K562 (cell line): ENCODE measurements around the gene MAD1L1. TPM values are rescaled to one million over a fixed set of nuclear protein-coding genes. Genes with fewer than 3 reads are reported as not detected.

ENCODE experiments used
- BRD9 ChIP-seq: fragments of 450-650 bp; IDR thresholded peaks from 2 replicates; pipeline ENCODE4 v1.6.1; 2018; ENCODE audit warnings: low read depth; ENCODE audit not compliant: partially characterized antibody
- CBFA2T2 ChIP-seq: fragments of 450-650 bp; conservative IDR thresholded peaks from 2 replicates; pipeline ENCODE4 v1.6.1; 2017; ENCODE audit warnings: mild to moderate bottlenecking
- GABPB2 ChIP-seq: fragments of 250-450 bp; sonication (Bioruptor Pico); conservative IDR thresholded peaks from 2 replicates; pipeline ENCODE4 v1.5.1; 2021; ENCODE audit warnings: mild to moderate bottlenecking
- GATA2 ChIP-seq: sonication (generic); formaldehyde crosslinking; IDR thresholded peaks from 2 replicates; pipeline ENCODE4 v1.4.0; 2020; ENCODE audit warnings: mild to moderate bottlenecking, missing genetic modification reagents
- GATAD2B ChIP-seq: fragments of 450-650 bp; IDR thresholded peaks from 2 replicates; pipeline ENCODE4 v1.6.1; 2017; ENCODE audit warnings: mild to moderate bottlenecking, borderline replicate concordance
- HDAC6 ChIP-seq: IDR thresholded peaks from 2 replicates; pipeline ENCODE4 v1.6.1; 2012; ENCODE audit warnings: low read depth, mild to moderate bottlenecking, control low read depth, inconsistent platforms, low read length, moderate library complexity
- LARP7 ChIP-seq: fragments of 450-650 bp; IDR thresholded peaks from 2 replicates; pipeline ENCODE4 v1.6.1; 2016
- NFATC3 ChIP-seq: fragments of 450-650 bp; IDR thresholded peaks from 2 replicates; pipeline ENCODE4 v1.6.1; 2017; ENCODE audit warnings: mild to moderate bottlenecking
- NONO ChIP-seq, 2 experiments: fragments of 200-400 bp in 1 of 2; fragments of 450-650 bp in 1 of 2; formaldehyde crosslinking in 1 of 2; IDR thresholded peaks; 2 replicates each; pipeline ENCODE4 v1.6.1; 2017; ENCODE audit warnings: low read depth in 2 of 2, mild to moderate bottlenecking in 2 of 2, moderate library complexity in 2 of 2, low read length in 1 of 2
- NR2C2 ChIP-seq, 2 experiments: fragments of 200-800 bp in 1 of 2; sonication (Bioruptor generic) in 1 of 2; sonication (generic) in 1 of 2; formaldehyde crosslinking in 1 of 2; IDR thresholded peaks; 2 replicates each; pipeline versions ENCODE4 v1.6.1 to v1.8.0; 2016 to 2022; ENCODE audit warnings: mild to moderate bottlenecking in 1 of 2, missing compliant biosample characterization in 1 of 2, missing genetic modification characterization in 1 of 2, missing genetic modification reagents in 1 of 2
- RBM34 ChIP-seq: fragments of 200-400 bp; formaldehyde crosslinking; IDR thresholded peaks from 2 replicates; pipeline ENCODE4 v1.6.1; 2018; ENCODE audit warnings: low read length, borderline replicate concordance; ENCODE audit not compliant: insufficient read depth
- SMAD1 ChIP-seq: fragments of 150-350 bp; IDR thresholded peaks from 2 replicates; pipeline ENCODE4 v1.6.1; 2014; ENCODE audit warnings: low read length, low read depth; ENCODE audit not compliant: partially characterized antibody
- ZNF143 ChIP-seq: sonication (generic); formaldehyde crosslinking; IDR thresholded peaks from 2 replicates; pipeline ENCODE4 v1.9.0; 2022; ENCODE audit warnings: mild to moderate bottlenecking, missing genetic modification reagents
- ZNF3 ChIP-seq: fragments of 250-450 bp; sonication (Bioruptor Pico); IDR thresholded peaks from 2 replicates; pipeline ENCODE4 v1.5.0; 2021; ENCODE audit warnings: mild to moderate bottlenecking, moderate library complexity
- ZNF584 ChIP-seq: fragments of 200-800 bp; sonication (Bioruptor generic); IDR thresholded peaks from 2 replicates; pipeline ENCODE4 v1.6.1; 2016; ENCODE audit warnings: low read depth, mild to moderate bottlenecking, missing genetic modification characterization, missing compliant biosample characterization
- polyA plus RNA-seq, 8 experiments: library from polyadenylated mRNA; depleted of rRNA in 4 of 8; stranded (reverse) in 5 of 8; unstranded in 3 of 8; fragments of >200 nt; fragmentation: Nextera tagmentation in 2 of 8; fragmentation: Illumina TruSeq in 1 of 8; extraction: Ambion mirVana in 2 of 8; extraction: Trizol in 1 of 8; gene quantifications; 2 replicates each; pipeline versions ENCODE4 v1.2.1 to v1.2.3, GENCODE V29; 2011 to 2014; ENCODE audit warnings: inconsistent platforms in 1 of 8, missing spikeins in 1 of 8
- total RNA-seq, 7 experiments: library from RNA; depleted of rRNA in 6 of 7; stranded (reverse); fragments of >200 nt in 6 of 7; fragmentation: Illumina TruSeq in 2 of 7; extraction: Trizol in 2 of 7; gene quantifications; 2 replicates each; pipeline versions ENCODE4 v1.2.1 to v1.2.3, GENCODE V29; 2011 to 2021; ENCODE audit warnings: low replicate concordance in 1 of 7
- TF ChIP-seq, protein P1 (sequence below): sonication (generic); formaldehyde crosslinking; IDR thresholded peaks from 2 replicates; pipeline ENCODE4 v1.9.0; 2022; ENCODE audit warnings: mild to moderate bottlenecking, missing genetic modification reagents
- TF ChIP-seq, protein P2 (sequence below): fragments of 250-450 bp; sonication (Bioruptor Pico); IDR thresholded peaks from 2 replicates; pipeline ENCODE4 v1.4.0; 2020; ENCODE audit warnings: mild to moderate bottlenecking, moderate library complexity
- TF ChIP-seq, protein P3 (sequence below): fragments of 450-650 bp; formaldehyde crosslinking; IDR thresholded peaks from 2 replicates; pipeline ENCODE4 v1.4.0; 2022; ENCODE audit warnings: mild to moderate bottlenecking, moderate library complexity
- TF ChIP-seq, protein P4 (sequence below): sonication (generic); formaldehyde crosslinking; IDR thresholded peaks from 2 replicates; pipeline ENCODE4 v1.8.0; 2022; ENCODE audit warnings: mild to moderate bottlenecking, low read depth, missing genetic modification reagents
- TF ChIP-seq, protein P5 (sequence below): IDR thresholded peaks from 2 replicates; pipeline ENCODE4 v1.6.1; 2011; ENCODE audit not compliant: insufficient read length; ENCODE audit errors: extremely low read depth
- TF ChIP-seq, protein P6 (sequence below): sonication (generic); formaldehyde crosslinking; IDR thresholded peaks from 2 replicates; pipeline ENCODE4 v1.8.0; 2023; ENCODE audit warnings: mild to moderate bottlenecking, missing genetic modification reagents

Gene MAD1L1
- total and polyA plus RNA-seq, 9 of the 15 experiments (the other 6 are each of a cell fraction or from before 2014, with no cell fraction given), result 1.7 to 89.7 (median 18.0) TPM

DNA sequence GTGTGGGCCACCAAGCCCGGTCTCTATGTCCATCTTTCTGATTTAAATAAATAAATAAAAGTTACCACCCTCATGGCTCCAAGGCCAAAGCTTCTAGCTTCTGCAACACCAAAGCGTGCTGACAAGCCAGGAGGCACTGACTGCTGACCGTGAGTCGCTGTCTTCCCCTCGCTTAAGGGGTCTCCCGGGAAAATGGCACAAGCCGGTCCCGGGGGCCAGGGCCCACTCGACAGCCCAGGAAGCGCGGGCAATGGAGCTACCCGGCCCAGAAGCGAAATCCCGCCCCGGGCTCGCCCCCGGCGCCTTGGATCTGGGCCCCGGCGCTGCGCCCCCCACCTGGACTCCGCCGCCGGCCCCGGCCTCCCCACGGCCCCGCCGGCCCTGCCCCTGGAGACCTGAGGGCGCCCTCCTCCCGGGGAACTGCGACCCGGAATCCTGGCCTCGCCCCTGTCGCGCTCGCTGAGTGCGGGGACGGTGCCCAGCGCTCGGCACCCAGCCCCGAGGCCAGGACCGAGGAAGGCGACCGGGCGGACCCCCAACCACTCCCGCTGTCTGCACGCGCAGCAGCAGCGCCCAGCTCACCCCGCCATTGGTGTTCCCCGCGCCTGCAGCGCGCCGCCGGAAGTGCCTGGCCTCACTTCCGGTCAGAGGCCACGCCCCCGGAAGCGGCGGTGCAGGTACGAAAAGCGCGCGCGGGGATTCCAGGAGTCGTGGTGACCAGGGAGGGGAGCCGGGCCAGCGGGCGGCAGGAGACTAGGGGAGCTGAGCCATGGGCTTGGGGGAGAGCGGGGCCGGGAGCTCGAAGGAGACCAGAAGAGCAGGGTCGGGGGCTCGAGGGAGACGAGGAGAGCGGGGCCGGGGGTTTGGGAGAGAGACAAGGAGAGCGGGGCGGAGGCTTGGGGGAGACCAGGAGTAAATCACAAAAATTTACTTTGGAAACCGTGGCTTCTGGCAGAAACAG is 9.1 kb upstream of the MAD1L1 start, which contains the start of the genes MRM2 and NUDT1 (continued):
- no peak for TF ChIP-seq ZNF3 (CRISPR knock-in tag)
- TF ChIP-seq HDAC6, result no peak
- no peak for TF ChIP-seq BRD9
- peak; percentile 56 to 84; a peak in 3 of 4 replicates for TF ChIP-seq NONO (IDR thresholded peaks at IDR 0.05; ENCODE audit: low read depth in 2 of 2, low read length in 1 of 2)
- 0 out of 2 replicates have a peak, but pooled peaks have one; percentile 54 for TF ChIP-seq RBM34
- TF ChIP-seq, protein P1, sequence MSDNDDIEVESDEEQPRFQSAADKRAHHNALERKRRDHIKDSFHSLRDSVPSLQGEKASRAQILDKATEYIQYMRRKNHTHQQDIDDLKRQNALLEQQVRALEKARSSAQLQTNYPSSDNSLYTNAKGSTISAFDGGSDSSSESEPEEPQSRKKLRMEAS (CRISPR knock-in tag), result peak; percentile 58
- TF ChIP-seq NR2C2 (CRISPR knock-in tag; IDR thresholded peaks at IDR 0.05), result no peak; the same call in 1 of the 2 replicates
- TF ChIP-seq NR2C2 (tag; IDR thresholded peaks at IDR 0.05), result peak; percentile 66
- TF ChIP-seq, protein P2, sequence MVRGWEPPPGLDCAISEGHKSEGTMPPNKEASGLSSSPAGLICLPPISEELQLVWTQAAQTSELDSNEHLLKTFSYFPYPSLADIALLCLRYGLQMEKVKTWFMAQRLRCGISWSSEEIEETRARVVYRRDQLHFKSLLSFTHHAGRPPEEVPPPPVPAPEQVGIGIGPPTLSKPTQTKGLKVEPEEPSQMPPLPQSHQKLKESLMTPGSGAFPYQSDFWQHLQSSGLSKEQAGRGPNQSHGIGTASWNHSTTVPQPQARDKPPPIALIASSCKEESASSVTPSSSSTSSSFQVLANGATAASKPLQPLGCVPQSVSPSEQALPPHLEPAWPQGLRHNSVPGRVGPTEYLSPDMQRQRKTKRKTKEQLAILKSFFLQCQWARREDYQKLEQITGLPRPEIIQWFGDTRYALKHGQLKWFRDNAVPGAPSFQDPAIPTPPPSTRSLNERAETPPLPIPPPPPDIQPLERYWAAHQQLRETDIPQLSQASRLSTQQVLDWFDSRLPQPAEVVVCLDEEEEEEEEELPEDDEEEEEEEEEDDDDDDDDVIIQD, result no peak
- TF ChIP-seq CBFA2T2, result no peak
- TF ChIP-seq GABPB2 (CRISPR knock-in tag), result no peak
- TF ChIP-seq ZNF143 (CRISPR knock-in tag), result no peak
- no peak for TF ChIP-seq LARP7
- TF ChIP-seq, protein P3, sequence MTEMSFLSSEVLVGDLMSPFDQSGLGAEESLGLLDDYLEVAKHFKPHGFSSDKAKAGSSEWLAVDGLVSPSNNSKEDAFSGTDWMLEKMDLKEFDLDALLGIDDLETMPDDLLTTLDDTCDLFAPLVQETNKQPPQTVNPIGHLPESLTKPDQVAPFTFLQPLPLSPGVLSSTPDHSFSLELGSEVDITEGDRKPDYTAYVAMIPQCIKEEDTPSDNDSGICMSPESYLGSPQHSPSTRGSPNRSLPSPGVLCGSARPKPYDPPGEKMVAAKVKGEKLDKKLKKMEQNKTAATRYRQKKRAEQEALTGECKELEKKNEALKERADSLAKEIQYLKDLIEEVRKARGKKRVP (CRISPR knock-in tag), result no peak
- TF ChIP-seq ZNF584 (CRISPR knock-in tag), result no peak
- TF ChIP-seq, protein P4, sequence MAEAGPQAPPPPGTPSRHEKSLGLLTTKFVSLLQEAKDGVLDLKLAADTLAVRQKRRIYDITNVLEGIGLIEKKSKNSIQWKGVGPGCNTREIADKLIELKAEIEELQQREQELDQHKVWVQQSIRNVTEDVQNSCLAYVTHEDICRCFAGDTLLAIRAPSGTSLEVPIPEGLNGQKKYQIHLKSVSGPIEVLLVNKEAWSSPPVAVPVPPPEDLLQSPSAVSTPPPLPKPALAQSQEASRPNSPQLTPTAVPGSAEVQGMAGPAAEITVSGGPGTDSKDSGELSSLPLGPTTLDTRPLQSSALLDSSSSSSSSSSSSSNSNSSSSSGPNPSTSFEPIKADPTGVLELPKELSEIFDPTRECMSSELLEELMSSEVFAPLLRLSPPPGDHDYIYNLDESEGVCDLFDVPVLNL, result peak; percentile 94
- TF ChIP-seq GATAD2B, result no peak
- TF ChIP-seq NFATC3, result no peak
- TF ChIP-seq, protein P5, sequence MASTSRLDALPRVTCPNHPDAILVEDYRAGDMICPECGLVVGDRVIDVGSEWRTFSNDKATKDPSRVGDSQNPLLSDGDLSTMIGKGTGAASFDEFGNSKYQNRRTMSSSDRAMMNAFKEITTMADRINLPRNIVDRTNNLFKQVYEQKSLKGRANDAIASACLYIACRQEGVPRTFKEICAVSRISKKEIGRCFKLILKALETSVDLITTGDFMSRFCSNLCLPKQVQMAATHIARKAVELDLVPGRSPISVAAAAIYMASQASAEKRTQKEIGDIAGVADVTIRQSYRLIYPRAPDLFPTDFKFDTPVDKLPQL, result no peak
- TF ChIP-seq, protein P6, sequence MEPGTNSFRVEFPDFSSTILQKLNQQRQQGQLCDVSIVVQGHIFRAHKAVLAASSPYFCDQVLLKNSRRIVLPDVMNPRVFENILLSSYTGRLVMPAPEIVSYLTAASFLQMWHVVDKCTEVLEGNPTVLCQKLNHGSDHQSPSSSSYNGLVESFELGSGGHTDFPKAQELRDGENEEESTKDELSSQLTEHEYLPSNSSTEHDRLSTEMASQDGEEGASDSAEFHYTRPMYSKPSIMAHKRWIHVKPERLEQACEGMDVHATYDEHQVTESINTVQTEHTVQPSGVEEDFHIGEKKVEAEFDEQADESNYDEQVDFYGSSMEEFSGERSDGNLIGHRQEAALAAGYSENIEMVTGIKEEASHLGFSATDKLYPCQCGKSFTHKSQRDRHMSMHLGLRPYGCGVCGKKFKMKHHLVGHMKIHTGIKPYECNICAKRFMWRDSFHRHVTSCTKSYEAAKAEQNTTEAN (CRISPR knock-in tag), result no peak
- TF ChIP-seq GATA2 (CRISPR knock-in tag), result no peak
- peak; percentile 26 for TF ChIP-seq SMAD1
